PC-3 (cell line): ENCODE results near the gene FGFBP2. TPM values are rescaled to one million over a fixed set of nuclear protein-coding genes. Genes with fewer than 3 reads are reported as not detected.
A peak's percentile ranks its signal among the peaks of the same experiment; 100 is the strongest.

Experiments used
- ATAC-seq: fragments of 200-7000 bp; cut with Tn5 transposase; 2 replicates; pipeline ENCODE4 v1.9.1; 2020; ENCODE audit warnings: mild to moderate bottlenecking, moderate library complexity
- BruUV-seq: library from RNA; stranded (reverse); fragments of 400-500 nt; replicated peaks from 2 replicates; lab custom pipeline; 2021; lab: Mats Ljungman, UMichigan
- CTCF ChIA-PET: fragments of 300-600 bp; sonication (Branson Sonifier 250); formaldehyde crosslinking; loops from one replicate; lab custom pipeline; 2022; ENCODE audit warnings: antibody characterized with exemption; lab: Charles Lee
- POLR2A ChIA-PET: fragments of 300-600 bp; sonication (Branson Sonifier 250); formaldehyde crosslinking; loops from one replicate; lab custom pipeline; 2022; ENCODE audit warnings: antibody characterized with exemption; ENCODE audit not compliant: unreplicated experiment; lab: Charles Lee
- DNase-seq: peaks from one replicate; pipeline ENCODE4 v3.0.0-alpha.2; 2015
- H2AFZ ChIP-seq: fragments of 300-600 bp; sonication (generic); 2 replicates; pipeline ENCODE4 v1.6.0; 2016; ENCODE audit warnings: antibody characterized with exemption, low read length
- H3F3A ChIP-seq: fragments of 300-600 bp; sonication (generic); one replicate; pipeline ENCODE4 v1.6.0; 2017; ENCODE audit warnings: antibody characterized with exemption, low read length, control low read depth, mild to moderate bottlenecking; ENCODE audit not compliant: unreplicated experiment
- H3K27ac ChIP-seq: fragments of 300-600 bp; sonication (generic); 2 replicates; pipeline ENCODE4 v1.5.1; 2016; ENCODE audit warnings: mild to moderate bottlenecking, low read length
- H3K27me3 ChIP-seq: fragments of 300-600 bp; sonication (generic); 2 replicates; pipeline ENCODE4 v1.6.1; 2016; ENCODE audit warnings: low read length, mixed read lengths
- H3K36me3 ChIP-seq: fragments of 300-600 bp; sonication (generic); 2 replicates; pipeline ENCODE4 v1.6.1; 2016; ENCODE audit warnings: low read depth, mixed run types, low read length, mixed read lengths
- H3K4me1 ChIP-seq: fragments of 300-600 bp; sonication (generic); 2 replicates; pipeline ENCODE4 v1.5.1; 2016; ENCODE audit warnings: low read length; ENCODE audit not compliant: insufficient read depth
- H3K4me2 ChIP-seq: fragments of 300-600 bp; sonication (generic); 2 replicates; pipeline ENCODE4 v1.6.0; 2016; ENCODE audit warnings: low read length
- H3K4me3 ChIP-seq: fragments of 300-600 bp; sonication (generic); 2 replicates; pipeline ENCODE4 v1.5.1; 2016; ENCODE audit warnings: mild to moderate bottlenecking, low read length, mixed read lengths
- H3K79me2 ChIP-seq: fragments of 300-600 bp; sonication (generic); 2 replicates; pipeline ENCODE4 v1.6.1; 2017; ENCODE audit warnings: low read length, mixed read lengths
- H3K9ac ChIP-seq: fragments of 300-600 bp; sonication (generic); 2 replicates; pipeline ENCODE4 v1.6.0; 2016; ENCODE audit warnings: mild to moderate bottlenecking, low read length
- H3K9me2 ChIP-seq: fragments of 300-600 bp; sonication (generic); replicated peaks from 2 replicates; pipeline ENCODE4 v1.6.1; 2016; ENCODE audit warnings: mixed run types, low read length, mixed read lengths
- H3K9me3 ChIP-seq: fragments of 300-600 bp; sonication (generic); 2 replicates; pipeline ENCODE4 v1.6.1; 2016; ENCODE audit warnings: low read length, mixed read lengths
- H4K20me1 ChIP-seq: fragments of 300-600 bp; sonication (generic); 2 replicates; pipeline ENCODE4 v1.6.1; 2016; ENCODE audit warnings: low read length, mixed read lengths
- EZH2 ChIP-seq: fragments of 300-600 bp; sonication (generic); IDR thresholded peaks from one replicate; pipeline ENCODE4 v1.6.1; 2017; ENCODE audit warnings: antibody characterized with exemption, mild to moderate bottlenecking, low read length; ENCODE audit not compliant: unreplicated experiment
- EZH2phosphoT487 ChIP-seq: fragments of 300-600 bp; sonication (generic); IDR thresholded peaks from 2 replicates; pipeline ENCODE4 v1.6.1; 2018; ENCODE audit warnings: mild to moderate bottlenecking, antibody characterized with exemption, low read length, borderline replicate concordance
- intact Hi-C: fragments of 100-400 bp; cut with micrococcal nuclease; formaldehyde crosslinking; loops from 2 replicates; pipeline ENCODE4 v1.9.0; 2023
- total RNA-seq: library from RNA; depleted of rRNA; stranded (reverse); fragments of >200 nt; gene quantifications from 2 replicates; pipeline ENCODE4 v1.2.3, GENCODE V29; 2014
- TF ChIP-seq, protein P1 (sequence below): fragments of 300-600 bp; sonication (generic); conservative IDR thresholded peaks from 2 replicates; pipeline ENCODE4 v1.5.1; 2017; ENCODE audit warnings: antibody characterized with exemption, low read depth, mild to moderate bottlenecking, low read length

The FGFBP2 gene
- total RNA-seq, 1 experiment from 2014 or later: not detected

GRCh38 chr4:15914736-15915135 is 48.2 kb downstream of the FGFBP2 start:
- Histone ChIP-seq H3K27ac (peak overlapping the region; percentile 99), H3K9me3 (peaks cover 5% of the 10 kb centered on the region; the same call in 1 of the 2 replicates), H3K9ac (peak overlapping the region; percentile 88), H3K4me1 (peaks cover 60% of the 10 kb centered on the region), H3F3A (peaks cover 9% of the 10 kb centered on the region), H4K20me1 (no peaks in the 10 kb centered on the region), H3K4me2 (no peak overlapping the region), H3K9me2 (no peaks in the 10 kb centered on the region), H3K36me3 (no peaks in the 10 kb centered on the region), H2AFZ (no peak overlapping the region), H3K4me3 (no peak overlapping the region), H3K79me2 (no peaks in the 10 kb centered on the region), H3K27me3 (no peaks in the 10 kb centered on the region)
- ChIA-PET CTCF (no interaction called here), POLR2A (no interaction called here)
- BruUV-seq: no TSS peak
- intact Hi-C loops: no loop called here
- TF ChIP-seq, protein P1, sequence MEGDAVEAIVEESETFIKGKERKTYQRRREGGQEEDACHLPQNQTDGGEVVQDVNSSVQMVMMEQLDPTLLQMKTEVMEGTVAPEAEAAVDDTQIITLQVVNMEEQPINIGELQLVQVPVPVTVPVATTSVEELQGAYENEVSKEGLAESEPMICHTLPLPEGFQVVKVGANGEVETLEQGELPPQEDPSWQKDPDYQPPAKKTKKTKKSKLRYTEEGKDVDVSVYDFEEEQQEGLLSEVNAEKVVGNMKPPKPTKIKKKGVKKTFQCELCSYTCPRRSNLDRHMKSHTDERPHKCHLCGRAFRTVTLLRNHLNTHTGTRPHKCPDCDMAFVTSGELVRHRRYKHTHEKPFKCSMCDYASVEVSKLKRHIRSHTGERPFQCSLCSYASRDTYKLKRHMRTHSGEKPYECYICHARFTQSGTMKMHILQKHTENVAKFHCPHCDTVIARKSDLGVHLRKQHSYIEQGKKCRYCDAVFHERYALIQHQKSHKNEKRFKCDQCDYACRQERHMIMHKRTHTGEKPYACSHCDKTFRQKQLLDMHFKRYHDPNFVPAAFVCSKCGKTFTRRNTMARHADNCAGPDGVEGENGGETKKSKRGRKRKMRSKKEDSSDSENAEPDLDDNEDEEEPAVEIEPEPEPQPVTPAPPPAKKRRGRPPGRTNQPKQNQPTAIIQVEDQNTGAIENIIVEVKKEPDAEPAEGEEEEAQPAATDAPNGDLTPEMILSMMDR: no peak
- TF ChIP-seq EZH2phosphoT487: no peak
- TF ChIP-seq EZH2: no peak
- no peak for DNase-seq
- no peak for ATAC-seq

DNA sequence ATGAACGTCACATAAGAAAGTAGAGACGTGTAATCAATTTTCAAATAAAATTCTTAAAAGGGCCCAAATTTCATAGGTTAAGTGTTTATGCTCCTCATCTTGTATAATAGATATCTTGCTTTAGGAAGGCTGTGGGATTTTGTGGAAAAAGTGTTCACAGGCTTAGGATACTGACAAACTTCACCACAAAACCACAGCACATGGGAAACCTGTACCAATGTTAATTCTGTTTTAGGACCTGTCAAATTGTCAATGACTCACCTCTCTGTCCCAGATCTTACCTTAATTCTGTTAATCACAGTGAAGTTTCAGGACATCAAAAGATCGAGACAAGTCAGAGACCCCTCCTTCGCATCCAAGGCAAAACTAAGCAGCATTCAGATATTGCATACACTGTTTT is 48.7 kb downstream of the FGFBP2 start:
- H2AFZ ChIP-seq: no peak overlapping the region
- DNase-seq (peak; percentile 51), ATAC-seq (no peak)
- POLR2A ChIA-PET: interaction anchor here (1.2 kb wide), 1 partner anchor 32 kb away, joined by 3 read pairs; no protein-coding TSS in a partner anchor
- intact Hi-C loops: no loop called here
- no peaks in the 10 kb centered on the region for H3K27me3 ChIP-seq
- H3K27ac ChIP-seq: peak overlapping the region; percentile 99
- no peaks in the 10 kb centered on the region for H4K20me1 ChIP-seq
- peaks cover 9% of the 10 kb centered on the region for H3F3A ChIP-seq
- H3K4me1 ChIP-seq: peaks cover 56% of the 10 kb centered on the region
- CTCF ChIA-PET: interaction anchor here (1.6 kb wide), 1 partner anchor 32 kb away, joined by 11 read pairs; no protein-coding TSS in a partner anchor
- TF ChIP-seq, protein P1: no peak
- no peak for TF ChIP-seq EZH2phosphoT487
- TF ChIP-seq EZH2: no peak
- no peaks in the 10 kb centered on the region for H3K79me2 ChIP-seq
- peak overlapping the region; percentile 47 for H3K4me2 ChIP-seq
- peak overlapping the region; percentile 88 for H3K9ac ChIP-seq
- no peak overlapping the region for H3K4me3 ChIP-seq
- peaks cover 5% of the 10 kb centered on the region; the same call in 1 of the 2 replicates for H3K9me3 ChIP-seq
- no TSS peak for BruUV-seq
- H3K36me3 ChIP-seq: no peaks in the 10 kb centered on the region
- H3K9me2 ChIP-seq: no peaks in the 10 kb centered on the region

- ATAC-seq (peak; percentile 93), DNase-seq (peak; percentile 94)
- no peaks in the 10 kb centered on the region for H3K27me3 ChIP-seq
- peaks cover 49% of the 10 kb centered on the region for H3K4me1 ChIP-seq
- intact Hi-C loops: loop anchor here (1.0 to 2.0 kb wide), 3 partner anchors 8 to 41 kb away; no protein-coding TSS in a partner anchor
- no peaks in the 10 kb centered on the region for H3K9me2 ChIP-seq
- peak overlapping the region; percentile 88 for H3K9ac ChIP-seq
- TF ChIP-seq, protein P1: no peak
- TF ChIP-seq EZH2phosphoT487: no peak
- TF ChIP-seq EZH2: no peak
- peaks cover 9% of the 10 kb centered on the region for H3F3A ChIP-seq
- BruUV-seq: no TSS peak
- no peaks in the 10 kb centered on the region for H4K20me1 ChIP-seq
- H2AFZ ChIP-seq: no peak overlapping the region
- POLR2A ChIA-PET: interaction anchor here (0.6 to 1.2 kb wide), 2 partner anchors 31 to 668 kb away, joined by 3 read pairs; no protein-coding TSS in a partner anchor
- no peak overlapping the region for H3K4me3 ChIP-seq
- CTCF ChIA-PET: interaction anchor here (0.6 to 1.6 kb wide), 3 partner anchors 31 to 97 kb away, joined by 4 to 11 read pairs (median 7); no protein-coding TSS in a partner anchor
- H3K79me2 ChIP-seq: no peaks in the 10 kb centered on the region
- H3K27ac ChIP-seq: peak overlapping the region; percentile 99
- peak overlapping the region; percentile 47 for H3K4me2 ChIP-seq
- no peaks in the 10 kb centered on the region for H3K36me3 ChIP-seq
- H3K9me3 ChIP-seq: peaks cover 5% of the 10 kb centered on the region; the same call in 1 of the 2 replicates
Measured at GRCh38 chr4:15913631-15913970, 49.4 kb downstream of the FGFBP2 start.
